Nephron progenitor cell (in vitro differentiated cells): ENCODE data around the gene MTO1.
"Not testable (repeated sequence)": the region's sequence is repeated elsewhere in the genome, so short reads cannot be mapped to it uniquely, and the experiment has no call there.

ENCODE experiments used
- DNase-seq: peaks from one replicate; pipeline ENCODE4 v3.0.0; 2021
- H3K27ac Mint-ChIP-seq: 2 replicates; pipeline ENCODE4 v1.8.0; 2021; ENCODE audit warnings: mild to moderate bottlenecking, moderate library complexity, mixed read lengths
- H3K27me3 Mint-ChIP-seq: 2 replicates; pipeline ENCODE4 v1.8.0; 2021; ENCODE audit warnings: mild to moderate bottlenecking, low read depth, mixed read lengths; ENCODE audit not compliant: poor library complexity
- H3K36me3 Mint-ChIP-seq: 2 replicates; pipeline ENCODE4 v1.8.0; 2021; ENCODE audit warnings: low read depth, mixed read lengths
- H3K4me1 Mint-ChIP-seq: 2 replicates; pipeline ENCODE4 v1.8.0; 2021; ENCODE audit warnings: mixed read lengths
- H3K4me3 Mint-ChIP-seq: 2 replicates; pipeline ENCODE4 v1.8.0; 2021; ENCODE audit warnings: mild to moderate bottlenecking, moderate library complexity, mixed read lengths
- H3K9me3 Mint-ChIP-seq: 2 replicates; pipeline ENCODE4 v1.8.0; 2021; ENCODE audit warnings: mild to moderate bottlenecking, moderate library complexity, mixed read lengths
- TF ChIP-seq, protein P1 (sequence below): fragments of 200-600 bp; sonication (generic); IDR thresholded peaks from 2 replicates; pipeline ENCODE4 v1.5.0; 2021; ENCODE audit warnings: antibody characterized with exemption

The MTO1 gene

DNA sequence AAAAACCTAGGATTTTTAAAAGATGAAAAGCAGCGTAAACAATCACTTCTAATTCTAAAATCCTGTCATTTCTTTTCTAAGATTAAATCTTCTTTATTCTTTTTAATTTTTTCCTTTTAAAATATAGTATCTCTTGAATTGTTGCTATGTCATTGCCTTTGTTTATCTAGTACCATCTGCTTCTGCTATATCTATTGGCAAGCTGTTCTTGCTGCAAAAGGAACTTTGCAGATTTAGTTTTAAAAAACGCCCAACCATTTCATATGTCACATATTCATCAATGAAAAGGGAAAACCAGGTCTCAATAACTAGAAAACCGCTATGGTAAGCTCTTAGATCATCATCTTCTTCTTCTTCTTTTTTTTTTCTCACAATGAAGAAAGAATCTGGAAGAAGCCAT lies 70.8 kb downstream of the MTO1 start:
- Mint-ChIP-seq H3K9me3 (no peaks in the 10 kb centered on the region), H3K27ac (no peak overlapping the region), H3K27me3 (peaks cover 13% of the 10 kb centered on the region), H3K36me3 (no peaks in the 10 kb centered on the region), H3K4me3 (no peak overlapping the region), H3K4me1 (no peaks in the 10 kb centered on the region)
- TF ChIP-seq, protein P1, sequence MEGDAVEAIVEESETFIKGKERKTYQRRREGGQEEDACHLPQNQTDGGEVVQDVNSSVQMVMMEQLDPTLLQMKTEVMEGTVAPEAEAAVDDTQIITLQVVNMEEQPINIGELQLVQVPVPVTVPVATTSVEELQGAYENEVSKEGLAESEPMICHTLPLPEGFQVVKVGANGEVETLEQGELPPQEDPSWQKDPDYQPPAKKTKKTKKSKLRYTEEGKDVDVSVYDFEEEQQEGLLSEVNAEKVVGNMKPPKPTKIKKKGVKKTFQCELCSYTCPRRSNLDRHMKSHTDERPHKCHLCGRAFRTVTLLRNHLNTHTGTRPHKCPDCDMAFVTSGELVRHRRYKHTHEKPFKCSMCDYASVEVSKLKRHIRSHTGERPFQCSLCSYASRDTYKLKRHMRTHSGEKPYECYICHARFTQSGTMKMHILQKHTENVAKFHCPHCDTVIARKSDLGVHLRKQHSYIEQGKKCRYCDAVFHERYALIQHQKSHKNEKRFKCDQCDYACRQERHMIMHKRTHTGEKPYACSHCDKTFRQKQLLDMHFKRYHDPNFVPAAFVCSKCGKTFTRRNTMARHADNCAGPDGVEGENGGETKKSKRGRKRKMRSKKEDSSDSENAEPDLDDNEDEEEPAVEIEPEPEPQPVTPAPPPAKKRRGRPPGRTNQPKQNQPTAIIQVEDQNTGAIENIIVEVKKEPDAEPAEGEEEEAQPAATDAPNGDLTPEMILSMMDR, result no peak
- DNase-seq, result no peak

- H3K9me3 Mint-ChIP-seq, result no peaks in the 10 kb centered on the region
- no peaks in the 10 kb centered on the region for H3K36me3 Mint-ChIP-seq
- no peak for DNase-seq
- peaks cover 6% of the 10 kb centered on the region for H3K27me3 Mint-ChIP-seq
- H3K4me1 Mint-ChIP-seq, result no peaks in the 10 kb centered on the region
- TF ChIP-seq, protein P1, result no peak
- no peak overlapping the region for H3K27ac Mint-ChIP-seq
- H3K4me3 Mint-ChIP-seq, result no peak overlapping the region
These were observed 73.1 kb downstream of the MTO1 start for GRCh38 chr6:73534628-73535027.

GRCh38 chr6:73537677-73538076 lies 76.1 kb downstream of the MTO1 start:
- Mint-ChIP-seq H3K27ac (no peak overlapping the region), H3K27me3 (no peaks in the 10 kb centered on the region), H3K9me3 (no peaks in the 10 kb centered on the region), H3K4me1 (no peaks in the 10 kb centered on the region), H3K36me3 (no peaks in the 10 kb centered on the region), H3K4me3 (no peak overlapping the region)
- no peak for DNase-seq
- TF ChIP-seq, protein P1, result no peak

GRCh38 chr6:73538116-73538779 lies 76.7 kb downstream of the MTO1 start:
- Mint-ChIP-seq H3K27ac (no peak overlapping the region), H3K4me3 (no peak overlapping the region), H3K36me3 (no peaks in the 10 kb centered on the region), H3K4me1 (no peaks in the 10 kb centered on the region), H3K9me3 (no peaks in the 10 kb centered on the region), H3K27me3 (no peaks in the 10 kb centered on the region)
- TF ChIP-seq, protein P1, result no peak
- no peak for DNase-seq

GRCh38 chr6:73542481-73542880 lies 80.9 kb downstream of the MTO1 start:
- DNase-seq, H3K27ac Mint-ChIP-seq, H3K4me1 Mint-ChIP-seq, H3K27me3 Mint-ChIP-seq, H3K4me3 Mint-ChIP-seq, H3K36me3 Mint-ChIP-seq, H3K9me3 Mint-ChIP-seq: not testable (repeated sequence)

DNA sequence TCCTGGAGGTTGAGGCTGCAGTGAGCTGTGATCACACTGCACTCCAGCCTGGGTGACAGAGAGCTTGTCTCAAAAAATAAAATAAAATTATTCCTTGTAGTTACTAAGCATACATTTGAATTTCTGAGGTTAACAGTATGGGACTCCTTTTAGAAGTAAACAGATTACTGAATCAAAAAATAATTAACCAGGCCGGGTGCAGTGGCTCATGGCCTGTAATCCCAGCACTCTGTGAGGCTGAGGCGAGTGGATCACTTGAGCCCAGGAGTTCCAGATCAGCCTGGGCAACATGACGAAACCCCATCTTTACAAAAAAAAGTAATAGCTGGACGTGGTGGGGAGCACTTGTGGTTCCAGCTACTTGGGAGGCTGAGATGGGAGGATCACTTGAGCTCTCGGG lies 81.4 kb downstream of the MTO1 start:
- TF ChIP-seq, protein P1, result no peak
- no peak overlapping the region for H3K4me3 Mint-ChIP-seq
- no peaks in the 10 kb centered on the region for H3K9me3 Mint-ChIP-seq
- H3K27me3 Mint-ChIP-seq, result no peaks in the 10 kb centered on the region
- DNase-seq, result no peak
- H3K36me3 Mint-ChIP-seq, result no peaks in the 10 kb centered on the region
- no peaks in the 10 kb centered on the region for H3K4me1 Mint-ChIP-seq
- H3K27ac Mint-ChIP-seq, result no peak overlapping the region
